Measurements from ENCODE around the gene MYO1A. TPM values are rescaled to one million over a fixed set of nuclear protein-coding genes. Genes with fewer than 3 reads are reported as not detected.

MYO1A gene
- total RNA-seq, 2 experiments from 2014 or later: 1.7 to 2.0 TPM

- ChIA-PET CTCF (interaction anchor here (1.0 to 5.5 kb wide), 6 partner anchors 9 to 21 kb away, joined by 3 to 44 read pairs (median 8); partner anchors contain the start of genes NEMP1 and STAT6), POLR2A (interaction anchor here (0.7 to 3.8 kb wide), 4 partner anchors 10 to 25 kb away, joined by 3 to 20 read pairs (median 12); partner anchors contain the start of genes NEMP1 and STAT6)
Measured at GRCh38 chr12:57089271-57090245, 39.6 kb upstream of the MYO1A start.

GRCh38 chr12:57088354-57089270, 38.7 kb upstream of the MYO1A start, which contains the start of gene NAB2:
Gene NAB2 (plus strand): TSS chr12:57089114. CDS start chr12:57089272, 158 bp downstream.
- POLR2A ChIA-PET: interaction anchor here (1.0 to 3.8 kb wide), 5 partner anchors 9 to 141 kb away, joined by 3 to 20 read pairs (median 5); partner anchors contain the start of genes NEMP1, SHMT2 and STAT6
- CTCF ChIA-PET: interaction anchor here (0.6 to 5.5 kb wide), 7 partner anchors 8 to 255 kb away, joined by 3 to 44 read pairs (median 6); partner anchors contain the start of genes NEMP1 and STAT6

GRCh38 chr12:57087691-57088353, 37.9 kb upstream of the MYO1A start:
- CTCF ChIA-PET: interaction anchor here (0.7 to 2.6 kb wide), 6 partner anchors 8 to 23 kb away, joined by 3 to 25 read pairs (median 4); partner anchors contain the start of genes NEMP1 and STAT6
- POLR2A ChIA-PET: interaction anchor here (1.0 to 3.8 kb wide), 4 partner anchors 9 to 142 kb away, joined by 3 to 20 read pairs (median 11); partner anchors contain the start of genes NEMP1, SHMT2 and STAT6

GRCh38 chr12:57087010-57087690, 37.2 kb upstream of the MYO1A start:
- CTCF ChIA-PET: interaction anchor here (0.6 to 2.6 kb wide), 7 partner anchors 8 to 24 kb away, joined by 3 to 25 read pairs (median 4); partner anchors contain the start of genes NEMP1 and STAT6
- POLR2A ChIA-PET: interaction anchor here (0.5 to 3.8 kb wide), 6 partner anchors 8 to 143 kb away, joined by 3 to 20 read pairs (median 6); partner anchors contain the start of genes NEMP1, SHMT2 and STAT6

- ChIA-PET CTCF (interaction anchor here (0.6 to 1.0 kb wide), 2 partner anchors 10 to 14 kb away, joined by 3 to 4 read pairs; no protein-coding TSS in a partner anchor), POLR2A (interaction anchor here (0.5 to 1.0 kb wide), 3 partner anchors 15 to 26 kb away, joined by 3 to 7 read pairs (median 4); partner anchors contain the start of gene STAT6)
Measured at GRCh38 chr12:57086493-57087009, 36.6 kb upstream of the MYO1A start.

- POLR2A ChIA-PET: interaction anchor here (1.0 kb wide), 2 partner anchors 25 to 26 kb away, joined by 4 to 7 read pairs; partner anchors contain the start of gene STAT6
- CTCF ChIA-PET: no interaction called here
Measured at GRCh38 chr12:57085999-57086492, 36.1 kb upstream of the MYO1A start.

- ChIA-PET POLR2A (interaction anchor here (0.6 kb wide), 1 partner anchor 8 kb away, joined by 3 read pairs; no protein-coding TSS in a partner anchor), CTCF (interaction anchor here (1.5 to 4.0 kb wide), 3 partner anchors 9 to 44 kb away, joined by 3 to 17 read pairs (median 4); no protein-coding TSS in a partner anchor)
Measured at GRCh38 chr12:57080855-57081254, 30.9 kb upstream of the MYO1A start.

- POLR2A ChIA-PET: interaction anchor here (1.0 to 2.5 kb wide), 6 partner anchors 9 to 354 kb away, joined by 4 to 27 read pairs (median 6); partner anchors contain the start of genes NAB2, NACA and STAT6
- CTCF ChIA-PET: interaction anchor here (0.7 to 4.0 kb wide), 9 partner anchors 9 to 147 kb away, joined by 3 to 17 read pairs (median 5); partner anchors contain the start of gene NAB2
Measured at GRCh38 chr12:57079821-57080220, 29.9 kb upstream of the MYO1A start.

GRCh38 chr12:57078519-57079404, 28.8 kb upstream of the MYO1A start, which contains the start of gene NEMP1:
Gene NEMP1 (minus strand): TSS chr12:57078791. CDS start chr12:57078745, 46 bp downstream.
- CTCF ChIA-PET: interaction anchor here (0.9 to 4.0 kb wide), 9 partner anchors 10 to 71 kb away, joined by 3 to 17 read pairs (median 7); partner anchors contain the start of gene NAB2
- POLR2A ChIA-PET: interaction anchor here (0.8 to 2.5 kb wide), 10 partner anchors 9 to 353 kb away, joined by 3 to 27 read pairs (median 5); partner anchors contain the start of genes NAB2, NACA and STAT6

GRCh38 chr12:57073566-57074450, 23.9 kb upstream of the MYO1A start:
- CTCF ChIA-PET: interaction anchor here (0.8 to 1.8 kb wide), 5 partner anchors 20 to 67 kb away, joined by 4 to 11 read pairs (median 4); partner anchors contain the start of gene STAT6
- POLR2A ChIA-PET: interaction anchor here (0.7 kb wide), 1 partner anchor 106 kb away, joined by 4 read pairs; no protein-coding TSS in a partner anchor

GRCh38 chr12:57072661-57073060, 22.7 kb upstream of the MYO1A start:
- POLR2A ChIA-PET: interaction anchor here (0.7 kb wide), 1 partner anchor 9 kb away, joined by 3 read pairs; no protein-coding TSS in a partner anchor
- CTCF ChIA-PET: interaction anchor here (0.7 to 4.6 kb wide), 4 partner anchors 14 to 315 kb away, joined by 3 to 44 read pairs (median 5); partner anchors contain the start of gene STAT6

- POLR2A ChIA-PET: interaction anchor here (1.3 to 1.8 kb wide), 2 partner anchors 9 to 42 kb away, joined by 5 to 18 read pairs; partner anchors contain the start of gene STAT6
- CTCF ChIA-PET: interaction anchor here (0.6 to 6.9 kb wide), 19 partner anchors 9 to 398 kb away, joined by 3 to 83 read pairs (median 4); partner anchors contain the start of genes LRP1, NEMP1 and STAT6
Measured at GRCh38 chr12:57069523-57069922, 19.6 kb upstream of the MYO1A start.

- CTCF ChIA-PET: interaction anchor here (1.0 to 6.9 kb wide), 7 partner anchors 12 to 58 kb away, joined by 3 to 83 read pairs (median 3); partner anchors contain the start of genes NEMP1 and STAT6
- POLR2A ChIA-PET: interaction anchor here (2.5 kb wide), 1 partner anchor 45 kb away, joined by 15 read pairs; the partner anchor contains the start of gene STAT6
Measured at GRCh38 chr12:57066245-57066644, 16.3 kb upstream of the MYO1A start.
